K562 (cell line): ENCODE measurements around the gene PCBD2. TPM values are rescaled to one million over a fixed set of nuclear protein-coding genes. Genes with fewer than 3 reads are reported as not detected.

Source experiments
- ADNP ChIP-seq: fragments of 200-800 bp; sonication (Bioruptor generic); IDR thresholded peaks from 2 replicates; pipeline ENCODE4 v1.6.1; 2016; ENCODE audit warnings: missing genetic modification characterization, missing compliant biosample characterization
- CHD2 ChIP-seq: IDR thresholded peaks from 2 replicates; pipeline ENCODE4 v1.6.1; 2011; ENCODE audit warnings: low read depth, low read length
- EHMT2 ChIP-seq: fragments of 450-650 bp; IDR thresholded peaks from 2 replicates; pipeline ENCODE4 v1.6.1; 2018; ENCODE audit warnings: antibody characterized with exemption
- ELF4 ChIP-seq: fragments of 450-650 bp; formaldehyde crosslinking; IDR thresholded peaks from 2 replicates; pipeline ENCODE4 v1.4.0; 2022; ENCODE audit warnings: missing genetic modification characterization
- ESRRA ChIP-seq: fragments of 450-650 bp; IDR thresholded peaks from 2 replicates; pipeline ENCODE4 v1.6.1; 2014; ENCODE audit warnings: low read depth, mild to moderate bottlenecking, moderate library complexity, borderline replicate concordance
- KLF13 ChIP-seq: fragments of 450-650 bp; IDR thresholded peaks from 2 replicates; pipeline ENCODE4 v1.6.1; 2016; ENCODE audit warnings: missing genetic modification characterization, low read depth, mild to moderate bottlenecking, missing compliant biosample characterization, moderate library complexity, borderline replicate concordance
- NONO ChIP-seq, 2 experiments: fragments of 200-400 bp in 1 of 2; fragments of 450-650 bp in 1 of 2; formaldehyde crosslinking in 1 of 2; IDR thresholded peaks; 2 replicates each; pipeline ENCODE4 v1.6.1; 2017; ENCODE audit warnings: low read depth in 2 of 2, mild to moderate bottlenecking in 2 of 2, moderate library complexity in 2 of 2, low read length in 1 of 2
- NRF1 ChIP-seq, 2 experiments: fragments of 450-650 bp; IDR thresholded peaks in 1 of 2; conservative IDR thresholded peaks in 1 of 2; 2 replicates each; pipeline ENCODE4 v1.6.1; 2014; ENCODE audit warnings: mild to moderate bottlenecking in 2 of 2
- PCBP1 ChIP-seq: fragments of 200-400 bp; formaldehyde crosslinking; IDR thresholded peaks from 2 replicates; pipeline ENCODE4 v1.6.1; 2018; ENCODE audit warnings: mild to moderate bottlenecking, low read depth, low read length; ENCODE audit not compliant: poor library complexity, severe bottlenecking
- SUPT5H ChIP-seq: fragments of 450-650 bp; IDR thresholded peaks from 2 replicates; pipeline ENCODE4 v1.6.1; 2016
- YY1 ChIP-seq, 3 experiments: IDR thresholded peaks; 2 replicates each; pipeline ENCODE4 v1.6.1; 2011; ENCODE audit warnings: low read length in 2 of 3, mild to moderate bottlenecking in 2 of 3, moderate library complexity in 2 of 3, borderline replicate concordance in 1 of 3, control low read depth in 1 of 3, low read depth in 1 of 3; ENCODE audit not compliant: insufficient read depth in 3 of 3, insufficient replicate concordance in 2 of 3, control insufficient read depth in 1 of 3, insufficient read length in 1 of 3; ENCODE audit errors: extremely low read depth in 1 of 3
- polyA plus RNA-seq, 8 experiments: library from polyadenylated mRNA; depleted of rRNA in 4 of 8; stranded (reverse) in 5 of 8; unstranded in 3 of 8; fragments of >200 nt; fragmentation: Nextera tagmentation in 2 of 8; fragmentation: Illumina TruSeq in 1 of 8; extraction: Ambion mirVana in 2 of 8; extraction: Trizol in 1 of 8; gene quantifications; 2 replicates each; pipeline versions ENCODE4 v1.2.1 to v1.2.3, GENCODE V29; 2011 to 2014; ENCODE audit warnings: inconsistent platforms in 1 of 8, missing spikeins in 1 of 8
- total RNA-seq, 7 experiments: library from RNA; depleted of rRNA in 6 of 7; stranded (reverse); fragments of >200 nt in 6 of 7; fragmentation: Illumina TruSeq in 2 of 7; extraction: Trizol in 2 of 7; gene quantifications; 2 replicates each; pipeline versions ENCODE4 v1.2.1 to v1.2.3, GENCODE V29; 2011 to 2021; ENCODE audit warnings: low replicate concordance in 1 of 7
- TF ChIP-seq, protein P1 (sequence below): fragments of 450-650 bp; IDR thresholded peaks from 2 replicates; pipeline ENCODE4 v1.6.1; 2016; ENCODE audit warnings: mild to moderate bottlenecking, moderate library complexity

Gene PCBD2
- total and polyA plus RNA-seq, 9 of the 15 experiments (the other 6 are each of a cell fraction or from before 2014, with no cell fraction given): 5.2 to 13.8 (median 7.8) TPM

DNA sequence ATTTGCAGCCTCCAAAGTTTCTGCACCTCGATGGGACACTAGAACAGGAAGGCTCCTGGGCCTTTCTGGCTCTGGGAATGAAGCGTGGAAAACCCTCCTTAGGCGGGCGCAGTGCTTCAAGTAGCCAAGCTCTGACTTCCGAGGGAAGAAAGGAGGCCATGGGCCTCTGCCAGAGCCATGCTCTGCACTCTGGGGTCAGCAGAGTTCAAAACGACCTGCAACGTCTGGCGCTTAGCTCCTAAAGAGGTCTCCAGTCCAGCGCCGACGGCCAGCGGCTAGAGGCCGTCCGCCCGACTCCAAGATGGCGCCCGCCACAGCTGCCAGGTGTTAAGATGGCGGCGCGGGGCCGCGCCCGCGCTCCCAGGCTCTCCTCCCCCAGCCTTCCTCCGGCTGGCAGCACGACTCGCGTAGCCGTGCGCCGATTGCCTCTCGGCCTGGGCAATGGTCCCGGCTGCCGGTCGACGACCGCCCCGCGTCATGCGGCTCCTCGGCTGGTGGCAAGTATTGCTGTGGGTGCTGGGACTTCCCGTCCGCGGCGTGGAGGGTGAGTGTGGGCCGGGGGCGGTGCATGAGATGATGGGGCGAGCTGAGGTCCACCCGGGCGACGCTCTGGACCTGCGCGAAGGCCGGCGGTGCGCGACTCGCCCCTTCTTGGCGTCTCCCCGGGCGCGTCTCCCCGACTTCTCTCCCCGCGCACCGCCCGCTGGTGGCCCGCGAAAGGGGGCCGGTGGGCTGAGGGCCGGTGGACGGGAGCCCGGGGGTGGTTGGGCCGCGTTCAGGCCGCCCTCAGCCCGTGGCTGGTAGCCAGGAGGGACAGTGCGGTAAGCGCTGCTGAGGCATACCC lies 30.7 kb upstream of the PCBD2 start, which contains the start of gene TXNDC15 (continued):
- TF ChIP-seq NONO (IDR thresholded peaks at IDR 0.05; ENCODE audit: low read depth in 2 of 2, low read length in 1 of 2) (peak; percentile 42 to 90; a peak in 2 of 4 replicates), NRF1 (conservative IDR thresholded peaks at IDR 0.05 in 1 of 2, IDR thresholded peaks at IDR 0.05 in 1 of 2) (peak; percentile 61 to 73), YY1 (IDR thresholded peaks at IDR 0.05; ENCODE audit: borderline replicate concordance in 1 of 3, control insufficient read depth in 1 of 3, extremely low read depth in 1 of 3, insufficient read depth in 3 of 3, insufficient read length in 1 of 3, insufficient replicate concordance in 2 of 3, low read depth in 1 of 3, low read length in 2 of 3) (peak; percentile 100), PCBP1 (no peak), ADNP (tag) (no peak), ELF4 (CRISPR knock-in tag) (no peak), KLF13 (peak; percentile 50; the same call in 1 of the 2 replicates), CHD2 (0 out of 2 replicates have a peak, but pooled peaks have one; percentile 21), ESRRA (no peak), EHMT2 (no peak), SUPT5H (peak; percentile 81)
- TF ChIP-seq, protein P1, sequence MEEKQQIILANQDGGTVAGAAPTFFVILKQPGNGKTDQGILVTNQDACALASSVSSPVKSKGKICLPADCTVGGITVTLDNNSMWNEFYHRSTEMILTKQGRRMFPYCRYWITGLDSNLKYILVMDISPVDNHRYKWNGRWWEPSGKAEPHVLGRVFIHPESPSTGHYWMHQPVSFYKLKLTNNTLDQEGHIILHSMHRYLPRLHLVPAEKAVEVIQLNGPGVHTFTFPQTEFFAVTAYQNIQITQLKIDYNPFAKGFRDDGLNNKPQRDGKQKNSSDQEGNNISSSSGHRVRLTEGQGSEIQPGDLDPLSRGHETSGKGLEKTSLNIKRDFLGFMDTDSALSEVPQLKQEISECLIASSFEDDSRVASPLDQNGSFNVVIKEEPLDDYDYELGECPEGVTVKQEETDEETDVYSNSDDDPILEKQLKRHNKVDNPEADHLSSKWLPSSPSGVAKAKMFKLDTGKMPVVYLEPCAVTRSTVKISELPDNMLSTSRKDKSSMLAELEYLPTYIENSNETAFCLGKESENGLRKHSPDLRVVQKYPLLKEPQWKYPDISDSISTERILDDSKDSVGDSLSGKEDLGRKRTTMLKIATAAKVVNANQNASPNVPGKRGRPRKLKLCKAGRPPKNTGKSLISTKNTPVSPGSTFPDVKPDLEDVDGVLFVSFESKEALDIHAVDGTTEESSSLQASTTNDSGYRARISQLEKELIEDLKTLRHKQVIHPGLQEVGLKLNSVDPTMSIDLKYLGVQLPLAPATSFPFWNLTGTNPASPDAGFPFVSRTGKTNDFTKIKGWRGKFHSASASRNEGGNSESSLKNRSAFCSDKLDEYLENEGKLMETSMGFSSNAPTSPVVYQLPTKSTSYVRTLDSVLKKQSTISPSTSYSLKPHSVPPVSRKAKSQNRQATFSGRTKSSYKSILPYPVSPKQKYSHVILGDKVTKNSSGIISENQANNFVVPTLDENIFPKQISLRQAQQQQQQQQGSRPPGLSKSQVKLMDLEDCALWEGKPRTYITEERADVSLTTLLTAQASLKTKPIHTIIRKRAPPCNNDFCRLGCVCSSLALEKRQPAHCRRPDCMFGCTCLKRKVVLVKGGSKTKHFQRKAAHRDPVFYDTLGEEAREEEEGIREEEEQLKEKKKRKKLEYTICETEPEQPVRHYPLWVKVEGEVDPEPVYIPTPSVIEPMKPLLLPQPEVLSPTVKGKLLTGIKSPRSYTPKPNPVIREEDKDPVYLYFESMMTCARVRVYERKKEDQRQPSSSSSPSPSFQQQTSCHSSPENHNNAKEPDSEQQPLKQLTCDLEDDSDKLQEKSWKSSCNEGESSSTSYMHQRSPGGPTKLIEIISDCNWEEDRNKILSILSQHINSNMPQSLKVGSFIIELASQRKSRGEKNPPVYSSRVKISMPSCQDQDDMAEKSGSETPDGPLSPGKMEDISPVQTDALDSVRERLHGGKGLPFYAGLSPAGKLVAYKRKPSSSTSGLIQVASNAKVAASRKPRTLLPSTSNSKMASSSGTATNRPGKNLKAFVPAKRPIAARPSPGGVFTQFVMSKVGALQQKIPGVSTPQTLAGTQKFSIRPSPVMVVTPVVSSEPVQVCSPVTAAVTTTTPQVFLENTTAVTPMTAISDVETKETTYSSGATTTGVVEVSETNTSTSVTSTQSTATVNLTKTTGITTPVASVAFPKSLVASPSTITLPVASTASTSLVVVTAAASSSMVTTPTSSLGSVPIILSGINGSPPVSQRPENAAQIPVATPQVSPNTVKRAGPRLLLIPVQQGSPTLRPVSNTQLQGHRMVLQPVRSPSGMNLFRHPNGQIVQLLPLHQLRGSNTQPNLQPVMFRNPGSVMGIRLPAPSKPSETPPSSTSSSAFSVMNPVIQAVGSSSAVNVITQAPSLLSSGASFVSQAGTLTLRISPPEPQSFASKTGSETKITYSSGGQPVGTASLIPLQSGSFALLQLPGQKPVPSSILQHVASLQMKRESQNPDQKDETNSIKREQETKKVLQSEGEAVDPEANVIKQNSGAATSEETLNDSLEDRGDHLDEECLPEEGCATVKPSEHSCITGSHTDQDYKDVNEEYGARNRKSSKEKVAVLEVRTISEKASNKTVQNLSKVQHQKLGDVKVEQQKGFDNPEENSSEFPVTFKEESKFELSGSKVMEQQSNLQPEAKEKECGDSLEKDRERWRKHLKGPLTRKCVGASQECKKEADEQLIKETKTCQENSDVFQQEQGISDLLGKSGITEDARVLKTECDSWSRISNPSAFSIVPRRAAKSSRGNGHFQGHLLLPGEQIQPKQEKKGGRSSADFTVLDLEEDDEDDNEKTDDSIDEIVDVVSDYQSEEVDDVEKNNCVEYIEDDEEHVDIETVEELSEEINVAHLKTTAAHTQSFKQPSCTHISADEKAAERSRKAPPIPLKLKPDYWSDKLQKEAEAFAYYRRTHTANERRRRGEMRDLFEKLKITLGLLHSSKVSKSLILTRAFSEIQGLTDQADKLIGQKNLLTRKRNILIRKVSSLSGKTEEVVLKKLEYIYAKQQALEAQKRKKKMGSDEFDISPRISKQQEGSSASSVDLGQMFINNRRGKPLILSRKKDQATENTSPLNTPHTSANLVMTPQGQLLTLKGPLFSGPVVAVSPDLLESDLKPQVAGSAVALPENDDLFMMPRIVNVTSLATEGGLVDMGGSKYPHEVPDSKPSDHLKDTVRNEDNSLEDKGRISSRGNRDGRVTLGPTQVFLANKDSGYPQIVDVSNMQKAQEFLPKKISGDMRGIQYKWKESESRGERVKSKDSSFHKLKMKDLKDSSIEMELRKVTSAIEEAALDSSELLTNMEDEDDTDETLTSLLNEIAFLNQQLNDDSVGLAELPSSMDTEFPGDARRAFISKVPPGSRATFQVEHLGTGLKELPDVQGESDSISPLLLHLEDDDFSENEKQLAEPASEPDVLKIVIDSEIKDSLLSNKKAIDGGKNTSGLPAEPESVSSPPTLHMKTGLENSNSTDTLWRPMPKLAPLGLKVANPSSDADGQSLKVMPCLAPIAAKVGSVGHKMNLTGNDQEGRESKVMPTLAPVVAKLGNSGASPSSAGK: peak; percentile 49
